Esophagus muscularis mucosa (tissue), 4 donors: ENCODE data around the gene RNF19B. TPM values are rescaled to one million over a fixed set of nuclear protein-coding genes. Genes with fewer than 3 reads are reported as not detected.
A peak's percentile ranks its signal among the peaks of the same experiment; 100 is the strongest.

Source experiments
- DNase-seq: peaks from one replicate; pipeline ENCODE4 v3.0.0-alpha.2; 2017; ENCODE audit errors: extremely low spot score
- H3K27ac ChIP-seq, 4 donors: fragments of 200-600 bp; sonication (generic); replicated peaks in 1 of 4; 1 replicate in 3 of 4; 2 replicates in 1 of 4; pipeline ENCODE4 v1.5.1; 2016 to 2019; ENCODE audit warnings: mild to moderate bottlenecking in 1 of 4
- H3K27me3 ChIP-seq, 4 donors: fragments of 200-600 bp; sonication (generic); one replicate each; pipeline versions ENCODE4 v1.5.1 to v1.6.0; 2016 to 2019
- H3K36me3 ChIP-seq, 4 donors: fragments of 200-600 bp; sonication (generic); one replicate each; pipeline ENCODE4 v1.5.1; 2016 to 2019
- H3K4me1 ChIP-seq, 4 donors: fragments of 200-600 bp; sonication (generic); one replicate each; pipeline ENCODE4 v1.5.1; 2016 to 2019
- H3K4me3 ChIP-seq, 4 donors: fragments of 200-600 bp; sonication (generic); 1 replicate in 2 of 4; 2 replicates in 2 of 4; pipeline ENCODE4 v1.5.1; 2016 to 2019; ENCODE audit warnings: mild to moderate bottlenecking in 4 of 4, moderate library complexity in 1 of 4
- H3K9me3 ChIP-seq, 4 donors: fragments of 200-600 bp; sonication (generic); 1 replicate in 3 of 4; 2 replicates in 1 of 4; pipeline ENCODE4 v1.5.1; 2016 to 2019
- CTCF ChIP-seq, 3 experiments: fragments of 200-600 bp in 2 of 3; fragments of 450-650 bp in 1 of 3; sonication (generic) in 2 of 3; IDR thresholded peaks; one replicate each; pipeline ENCODE4 v1.5.1; 2017 to 2019; ENCODE audit warnings: antibody characterized with exemption in 3 of 3, mild to moderate bottlenecking in 2 of 3, moderate library complexity in 1 of 3
- EP300 ChIP-seq: sonication (generic); formaldehyde crosslinking; IDR thresholded peaks from one replicate; pipeline ENCODE4 v1.6.1; 2017; ENCODE audit warnings: antibody characterized with exemption
- POLR2A ChIP-seq: fragments of 450-650 bp; IDR thresholded peaks from one replicate; pipeline ENCODE4 v1.6.1; 2017; ENCODE audit warnings: antibody characterized with exemption, moderate library complexity, mild to moderate bottlenecking, low read depth
- POLR2AphosphoS5 ChIP-seq, 2 donors: sonication (generic); formaldehyde crosslinking; IDR thresholded peaks; one replicate each; pipeline ENCODE4 v1.6.1; 2017; ENCODE audit warnings: antibody characterized with exemption in 2 of 2
- WGBS: methylation state at CpG from one replicate; pipeline ENCODE4 v1.1.5; 2018; 5-methylcytosine and 5-hydroxymethylcytosine counted together
- intact Hi-C: fragments of 100-400 bp; cut with DNase I; formaldehyde crosslinking; loops from one replicate; pipeline ENCODE4 v1.15.1; 2023
- total RNA-seq, 4 donors: library from RNA; depleted of rRNA; stranded (reverse); fragments of >200 nt; gene quantifications; one replicate each; pipeline versions ENCODE4 v1.1.0 to v1.2.1, GENCODE V29; 2016

Gene RNF19B
- total RNA-seq, 4 donors from 2014 or later: 16.2 to 32.3 (median 22.7) TPM

- no peaks in the 10 kb centered on the region for H3K27me3 ChIP-seq
- H3K9me3 ChIP-seq: no peaks in the 10 kb centered on the region
- no peak for DNase-seq
- peaks cover 18 to 43% (median 33%) of the 10 kb centered on the region in 4 donors for H3K4me1 ChIP-seq
- H3K36me3 ChIP-seq: peaks cover 25 to 41% (median 32%) of the 10 kb centered on the region in 4 donors
- peak overlapping the region in 2 of 4 donors; percentile 17 to 18 for H3K27ac ChIP-seq
- H3K4me3 ChIP-seq: no peak overlapping the region
- WGBS: 78% methylated on average over 5 of the region's 5 CpGs
- intact Hi-C loops: no loop called here
- no peak for TF ChIP-seq CTCF (IDR thresholded peaks at IDR 0.05)
- TF ChIP-seq EP300: no peak
- TF ChIP-seq POLR2A: no peak
- no peak for TF ChIP-seq POLR2AphosphoS5 (IDR thresholded peaks at IDR 0.05)
These were observed 15.1 kb downstream of the RNF19B start for GRCh38 chr1:32949519-32949918.

- no peak for DNase-seq
- H3K27ac ChIP-seq: peak overlapping the region in 2 of 4 donors; percentile 17 to 18
- peaks cover 27 to 47% (median 38%) of the 10 kb centered on the region in 4 donors for H3K36me3 ChIP-seq
- H3K4me1 ChIP-seq: peaks cover 18 to 43% (median 31%) of the 10 kb centered on the region in 4 donors
- TF ChIP-seq EP300 (no peak), POLR2AphosphoS5 (IDR thresholded peaks at IDR 0.05) (peak in 1 of 2 donors; percentile 14), CTCF (IDR thresholded peaks at IDR 0.05) (no peak)
- intact Hi-C loops: no loop called here
- WGBS: 25% methylated on average over 1 of the region's 1 CpG
- H3K4me3 ChIP-seq: no peak overlapping the region
- H3K27me3 ChIP-seq: no peaks in the 10 kb centered on the region
- no peaks in the 10 kb centered on the region for H3K9me3 ChIP-seq
These were observed 15.7 kb downstream of the RNF19B start for GRCh38 chr1:32948905-32949304.

GRCh38 chr1:32948390-32948722, 16.3 kb downstream of the RNF19B start:
- 92% methylated on average over 1 of the region's 1 CpG for WGBS
- no peaks in the 10 kb centered on the region for H3K27me3 ChIP-seq
- no peak for DNase-seq
- peak overlapping the region in 1 of 4 donors; percentile 18 for H3K27ac ChIP-seq
- peaks cover 33 to 52% (median 43%) of the 10 kb centered on the region in 4 donors for H3K36me3 ChIP-seq
- H3K9me3 ChIP-seq: no peaks in the 10 kb centered on the region
- intact Hi-C loops: no loop called here
- peaks cover 18 to 40% (median 28%) of the 10 kb centered on the region in 4 donors for H3K4me1 ChIP-seq
- TF ChIP-seq POLR2AphosphoS5 (IDR thresholded peaks at IDR 0.05) (no peak), POLR2A (no peak), EP300 (no peak), CTCF (IDR thresholded peaks at IDR 0.05) (no peak)
- H3K4me3 ChIP-seq: no peak overlapping the region

- H3K27ac ChIP-seq: peak overlapping the region in 1 of 4 donors; percentile 18
- H3K27me3 ChIP-seq: no peaks in the 10 kb centered on the region
- 87% methylated on average over 6 of the region's 6 CpGs for WGBS
- no peak overlapping the region for H3K4me3 ChIP-seq
- peaks cover 18 to 36% (median 25%) of the 10 kb centered on the region in 4 donors for H3K4me1 ChIP-seq
- no peak for TF ChIP-seq EP300
- no peak for TF ChIP-seq POLR2AphosphoS5 (IDR thresholded peaks at IDR 0.05)
- TF ChIP-seq CTCF (IDR thresholded peaks at IDR 0.05): no peak
- TF ChIP-seq POLR2A: no peak
- peaks cover 37 to 57% (median 49%) of the 10 kb centered on the region in 4 donors for H3K36me3 ChIP-seq
- no peaks in the 10 kb centered on the region for H3K9me3 ChIP-seq
- no peak for DNase-seq
- intact Hi-C loops: no loop called here
These were observed 16.8 kb downstream of the RNF19B start for GRCh38 chr1:32947669-32948389.

- H3K36me3 ChIP-seq: peaks cover 45 to 72% (median 63%) of the 10 kb centered on the region in 4 donors
- peaks cover 18 to 36% (median 24%) of the 10 kb centered on the region in 4 donors for H3K4me1 ChIP-seq
- no peaks in the 10 kb centered on the region for H3K27me3 ChIP-seq
- no peak overlapping the region for H3K4me3 ChIP-seq
- TF ChIP-seq EP300 (no peak), CTCF (IDR thresholded peaks at IDR 0.05) (no peak), POLR2A (no peak), POLR2AphosphoS5 (IDR thresholded peaks at IDR 0.05) (no peak)
- no peak for DNase-seq
- H3K9me3 ChIP-seq: no peaks in the 10 kb centered on the region
- WGBS: 72% methylated on average over 2 of the region's 2 CpGs
- intact Hi-C loops: no loop called here
- no peak overlapping the region for H3K27ac ChIP-seq
These were observed 18.2 kb downstream of the RNF19B start for GRCh38 chr1:32946413-32946812.
